C4-2B (cell line): Measurements from ENCODE around the gene REXO4.

Experiments used
- H3K27ac ChIP-seq: fragments of 450-650 bp; 2 replicates; pipeline ENCODE4 v1.5.1; 2017
- ZFX ChIP-seq: fragments of 450-650 bp; IDR thresholded peaks from 2 replicates; pipeline ENCODE4 v1.6.1; 2017
- TF ChIP-seq, protein P1 (sequence below): fragments of 450-650 bp; conservative IDR thresholded peaks from 2 replicates; pipeline ENCODE4 v1.5.1; 2017; ENCODE audit warnings: mild to moderate bottlenecking

REXO4 gene

GRCh38 chr9:133385452-133385851 is 32.4 kb downstream of the REXO4 start:
- TF ChIP-seq ZFX: no peak
- H3K27ac ChIP-seq: no peak overlapping the region

- no peak for TF ChIP-seq ZFX
- TF ChIP-seq, protein P1, sequence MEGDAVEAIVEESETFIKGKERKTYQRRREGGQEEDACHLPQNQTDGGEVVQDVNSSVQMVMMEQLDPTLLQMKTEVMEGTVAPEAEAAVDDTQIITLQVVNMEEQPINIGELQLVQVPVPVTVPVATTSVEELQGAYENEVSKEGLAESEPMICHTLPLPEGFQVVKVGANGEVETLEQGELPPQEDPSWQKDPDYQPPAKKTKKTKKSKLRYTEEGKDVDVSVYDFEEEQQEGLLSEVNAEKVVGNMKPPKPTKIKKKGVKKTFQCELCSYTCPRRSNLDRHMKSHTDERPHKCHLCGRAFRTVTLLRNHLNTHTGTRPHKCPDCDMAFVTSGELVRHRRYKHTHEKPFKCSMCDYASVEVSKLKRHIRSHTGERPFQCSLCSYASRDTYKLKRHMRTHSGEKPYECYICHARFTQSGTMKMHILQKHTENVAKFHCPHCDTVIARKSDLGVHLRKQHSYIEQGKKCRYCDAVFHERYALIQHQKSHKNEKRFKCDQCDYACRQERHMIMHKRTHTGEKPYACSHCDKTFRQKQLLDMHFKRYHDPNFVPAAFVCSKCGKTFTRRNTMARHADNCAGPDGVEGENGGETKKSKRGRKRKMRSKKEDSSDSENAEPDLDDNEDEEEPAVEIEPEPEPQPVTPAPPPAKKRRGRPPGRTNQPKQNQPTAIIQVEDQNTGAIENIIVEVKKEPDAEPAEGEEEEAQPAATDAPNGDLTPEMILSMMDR: no peak
- H3K27ac ChIP-seq: no peak overlapping the region
These were observed 33.0 kb downstream of the REXO4 start for GRCh38 chr9:133384736-133385321.

GRCh38 chr9:133383438-133383837 is 34.4 kb downstream of the REXO4 start:
- no peak overlapping the region for H3K27ac ChIP-seq
- TF ChIP-seq ZFX: no peak
- TF ChIP-seq, protein P1: no peak

DNA sequence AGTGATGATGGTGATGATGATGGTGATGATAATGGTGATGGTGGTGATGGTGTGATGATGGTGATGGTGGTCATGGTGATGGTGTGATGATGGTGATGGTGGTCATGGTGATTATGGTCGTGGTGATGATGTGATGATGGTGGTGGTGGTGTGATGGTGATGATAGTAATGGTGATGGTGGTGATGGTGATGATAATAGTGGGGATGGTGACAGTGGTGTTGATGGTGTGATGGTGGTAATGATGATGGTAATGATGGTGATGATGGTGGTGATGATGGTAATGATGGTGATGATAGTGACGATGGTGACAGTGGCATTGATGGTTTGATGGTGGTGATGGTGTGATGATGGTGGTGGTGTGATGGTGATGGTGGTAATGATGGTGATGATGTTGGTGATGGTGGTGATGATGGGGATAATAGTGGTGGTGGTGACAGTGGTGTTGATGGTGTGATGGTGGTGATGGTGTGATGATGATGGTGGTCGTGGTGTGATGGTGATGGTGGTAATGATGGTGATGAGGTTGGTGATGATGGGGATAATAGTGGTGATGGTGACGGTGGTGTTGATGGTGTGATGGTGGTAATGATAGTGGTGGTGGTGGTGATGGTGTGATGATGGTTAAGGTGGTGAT is 35.2 kb downstream of the REXO4 start:
- TF ChIP-seq, protein P1: no peak
- TF ChIP-seq ZFX: no peak
- no peak overlapping the region for H3K27ac ChIP-seq

DNA sequence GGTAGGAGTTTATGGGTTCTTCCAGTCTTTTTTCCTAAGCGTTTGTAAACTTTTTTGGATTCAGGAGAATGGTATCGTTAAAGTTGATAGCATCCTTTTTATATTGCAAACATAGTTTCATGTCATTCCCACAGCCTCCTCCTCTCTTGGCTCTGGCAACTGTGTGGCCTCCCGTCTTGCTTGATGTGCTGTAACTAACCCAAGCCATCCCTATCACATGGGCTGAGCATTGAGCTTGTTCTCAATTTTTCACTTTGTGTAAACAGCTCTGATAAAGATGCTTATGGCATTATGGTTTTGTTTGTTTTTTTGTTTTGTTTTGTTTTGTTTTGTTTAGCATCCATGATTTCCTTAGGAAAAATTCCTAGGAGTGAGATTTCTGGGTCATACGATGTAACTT is 37.1 kb downstream of the REXO4 start:
- TF ChIP-seq, protein P1: no peak
- no peak for TF ChIP-seq ZFX

GRCh38 chr9:133379153-133380086 is 38.4 kb downstream of the REXO4 start:
- TF ChIP-seq, protein P1: no peak
- no peak for TF ChIP-seq ZFX

More for the DNA sequence above, 37.1 kb downstream of the REXO4 start:
- no peak overlapping the region for H3K27ac ChIP-seq

GRCh38 chr9:133378408-133378962 is 39.3 kb downstream of the REXO4 start:
- no peak overlapping the region for H3K27ac ChIP-seq
- TF ChIP-seq, protein P1: no peak
- TF ChIP-seq ZFX: no peak

More at GRCh38 chr9:133379153-133380086, 38.4 kb downstream of the REXO4 start:
- H3K27ac ChIP-seq: no peak overlapping the region
